PFSK-1 (cell line): ENCODE results near the gene IL21.

Experiments
- FOXP2 ChIP-seq: optimal IDR thresholded peaks from 2 replicates; pipeline ENCODE3; 2011; ENCODE audit warnings: borderline replicate concordance, control low read depth, inconsistent platforms; ENCODE audit not compliant: insufficient read depth; ENCODE audit errors: extremely low read length, extremely low read depth
- POLR2AphosphoS5 ChIP-seq: IDR thresholded peaks from 2 replicates; pipeline ENCODE4 v1.6.1; 2012; ENCODE audit warnings: low read depth, mild to moderate bottlenecking, control low read depth, low read length, moderate library complexity
- SIN3A ChIP-seq: IDR thresholded peaks from 2 replicates; pipeline ENCODE4 v1.6.1; 2012; ENCODE audit warnings: mild to moderate bottlenecking, low read length, moderate library complexity, borderline replicate concordance; ENCODE audit not compliant: insufficient read depth
- TAF1 ChIP-seq: IDR thresholded peaks from 2 replicates; pipeline ENCODE4 v1.6.1; 2012; ENCODE audit warnings: low read length, control low read depth, borderline replicate concordance; ENCODE audit not compliant: insufficient read depth
- TF ChIP-seq, protein P1 (sequence below), 2 experiments: IDR thresholded peaks; 2 replicates each; pipeline versions ENCODE4 v1.6.1 to v1.8.0; 2011 to 2012; ENCODE audit warnings: low read depth in 2 of 2, low read length in 2 of 2, control low read depth in 1 of 2, inconsistent platforms in 1 of 2, mild to moderate bottlenecking in 1 of 2, moderate library complexity in 1 of 2; ENCODE audit not compliant: insufficient read depth in 1 of 2

DNA sequence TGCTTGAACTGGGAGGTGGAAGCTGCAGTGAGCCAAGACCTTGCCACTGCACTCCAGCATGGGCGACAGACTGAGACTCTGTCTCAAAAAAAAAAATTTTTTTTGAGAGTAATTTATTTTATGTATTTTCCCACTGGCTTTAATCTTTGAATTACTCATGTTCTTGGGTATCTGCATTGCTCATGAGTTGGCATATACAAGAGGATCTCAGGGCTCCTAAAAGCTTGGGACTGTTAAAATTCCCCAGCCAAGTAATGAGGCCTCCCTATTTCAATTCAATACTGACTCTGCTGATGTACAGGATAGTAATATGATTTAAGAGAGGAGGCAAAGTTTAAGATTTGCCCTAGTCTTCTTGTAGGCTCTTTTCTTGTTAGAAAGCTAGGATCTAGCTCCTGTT lies 6.2 kb downstream of the IL21 start:
- no peak for TF ChIP-seq POLR2AphosphoS5
- no peak for TF ChIP-seq TAF1
- no peak for TF ChIP-seq SIN3A
- TF ChIP-seq, protein P1, sequence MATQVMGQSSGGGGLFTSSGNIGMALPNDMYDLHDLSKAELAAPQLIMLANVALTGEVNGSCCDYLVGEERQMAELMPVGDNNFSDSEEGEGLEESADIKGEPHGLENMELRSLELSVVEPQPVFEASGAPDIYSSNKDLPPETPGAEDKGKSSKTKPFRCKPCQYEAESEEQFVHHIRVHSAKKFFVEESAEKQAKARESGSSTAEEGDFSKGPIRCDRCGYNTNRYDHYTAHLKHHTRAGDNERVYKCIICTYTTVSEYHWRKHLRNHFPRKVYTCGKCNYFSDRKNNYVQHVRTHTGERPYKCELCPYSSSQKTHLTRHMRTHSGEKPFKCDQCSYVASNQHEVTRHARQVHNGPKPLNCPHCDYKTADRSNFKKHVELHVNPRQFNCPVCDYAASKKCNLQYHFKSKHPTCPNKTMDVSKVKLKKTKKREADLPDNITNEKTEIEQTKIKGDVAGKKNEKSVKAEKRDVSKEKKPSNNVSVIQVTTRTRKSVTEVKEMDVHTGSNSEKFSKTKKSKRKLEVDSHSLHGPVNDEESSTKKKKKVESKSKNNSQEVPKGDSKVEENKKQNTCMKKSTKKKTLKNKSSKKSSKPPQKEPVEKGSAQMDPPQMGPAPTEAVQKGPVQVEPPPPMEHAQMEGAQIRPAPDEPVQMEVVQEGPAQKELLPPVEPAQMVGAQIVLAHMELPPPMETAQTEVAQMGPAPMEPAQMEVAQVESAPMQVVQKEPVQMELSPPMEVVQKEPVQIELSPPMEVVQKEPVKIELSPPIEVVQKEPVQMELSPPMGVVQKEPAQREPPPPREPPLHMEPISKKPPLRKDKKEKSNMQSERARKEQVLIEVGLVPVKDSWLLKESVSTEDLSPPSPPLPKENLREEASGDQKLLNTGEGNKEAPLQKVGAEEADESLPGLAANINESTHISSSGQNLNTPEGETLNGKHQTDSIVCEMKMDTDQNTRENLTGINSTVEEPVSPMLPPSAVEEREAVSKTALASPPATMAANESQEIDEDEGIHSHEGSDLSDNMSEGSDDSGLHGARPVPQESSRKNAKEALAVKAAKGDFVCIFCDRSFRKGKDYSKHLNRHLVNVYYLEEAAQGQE (IDR thresholded peaks at IDR 0.05; ENCODE audit: insufficient read depth in 1 of 2, low read depth in 2 of 2, low read length in 2 of 2) = no peak
- no peak for TF ChIP-seq FOXP2
